Omental fat pad (tissue), 4 donors: Measurements from ENCODE around the gene ZNF286A. TPM values are rescaled to one million over a fixed set of nuclear protein-coding genes. Genes with fewer than 3 reads are reported as not detected.

Source experiments
- ATAC-seq: fragments of 150-250 bp; one replicate; pipeline ENCODE4 v1.9.1; 2016; ENCODE audit warnings: mild to moderate bottlenecking, moderate library complexity; ENCODE audit not compliant: low FRiP score
- DNase-seq: peaks from one replicate; pipeline ENCODE4 v3.0.0-alpha.2; 2019; ENCODE audit warnings: low spot score
- CTCF ChIP-seq, 3 donors: fragments of 450-650 bp; IDR thresholded peaks; one replicate each; pipeline ENCODE4 v1.5.1; 2016 to 2017; ENCODE audit warnings: antibody characterized with exemption in 3 of 3, mild to moderate bottlenecking in 3 of 3, moderate library complexity in 2 of 3
- total RNA-seq, 4 donors: library from RNA; depleted of rRNA; stranded (reverse); fragments of >200 nt; gene quantifications; one replicate each; pipeline ENCODE4 v1.1.0, GENCODE V29; 2016

The ZNF286A gene
- total RNA-seq, 4 donors from 2014 or later: 11.9 to 28.9 (median 19.1) TPM

DNA sequence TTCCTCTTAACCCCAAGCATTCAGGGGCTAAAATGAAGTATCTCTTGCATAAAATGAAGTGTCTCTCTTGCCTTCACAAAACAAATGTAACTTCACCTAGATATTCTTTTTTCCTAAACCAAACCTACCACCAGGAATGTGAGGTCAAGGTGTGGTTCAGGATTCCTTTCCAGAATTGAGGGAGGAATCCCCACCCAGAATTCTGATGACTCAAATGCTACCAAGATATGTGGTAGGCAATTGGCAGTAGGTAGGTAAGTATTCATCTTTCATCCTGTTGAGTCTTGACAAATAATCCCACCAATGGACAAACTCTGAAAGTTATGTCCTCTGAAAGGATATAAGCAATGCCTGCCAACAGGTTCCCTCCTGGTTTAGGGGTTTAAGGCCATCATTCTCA lies 41.7 kb upstream of the ZNF286A start:
- TF ChIP-seq CTCF (IDR thresholded peaks at IDR 0.05): no peak
- no peak for ATAC-seq
- DNase-seq: no peak

- ATAC-seq: no peak
- no peak for DNase-seq
- TF ChIP-seq CTCF (IDR thresholded peaks at IDR 0.05): no peak
These were observed 41.3 kb upstream of the ZNF286A start for GRCh38 chr17:15658296-15658695.

DNA sequence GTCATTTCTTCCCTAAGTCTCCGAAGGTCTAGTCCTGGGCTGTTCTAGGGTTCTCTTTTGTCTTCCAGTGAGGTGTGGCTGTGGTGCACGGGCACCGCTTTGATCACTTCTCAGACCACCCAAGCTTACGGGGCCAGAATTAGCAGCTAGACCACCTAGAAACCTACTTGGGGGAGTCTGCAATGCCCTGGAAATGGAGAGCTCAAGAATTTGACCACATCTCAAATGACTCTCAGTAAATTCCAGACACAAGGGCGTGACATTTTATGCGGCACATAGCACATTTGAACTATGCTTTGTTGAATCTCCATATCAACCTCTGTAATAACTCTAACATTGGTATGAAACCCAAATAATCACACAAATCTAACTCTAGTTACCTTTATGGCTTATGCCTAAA lies 40.3 kb upstream of the ZNF286A start:
- no peak for DNase-seq
- no peak for TF ChIP-seq CTCF (IDR thresholded peaks at IDR 0.05)
- ATAC-seq: no peak

- no peak for TF ChIP-seq CTCF (IDR thresholded peaks at IDR 0.05)
- no peak for ATAC-seq
- DNase-seq: no peak
These were observed 39.9 kb upstream of the ZNF286A start for GRCh38 chr17:15659663-15660062.

GRCh38 chr17:15660077-15660476 lies 39.5 kb upstream of the ZNF286A start:
- no peak for TF ChIP-seq CTCF (IDR thresholded peaks at IDR 0.05)
- ATAC-seq (no peak), DNase-seq (no peak)

GRCh38 chr17:15662681-15663080 lies 36.9 kb upstream of the ZNF286A start:
- DNase-seq: no peak
- ATAC-seq: no peak
- TF ChIP-seq CTCF (IDR thresholded peaks at IDR 0.05): no peak

DNA sequence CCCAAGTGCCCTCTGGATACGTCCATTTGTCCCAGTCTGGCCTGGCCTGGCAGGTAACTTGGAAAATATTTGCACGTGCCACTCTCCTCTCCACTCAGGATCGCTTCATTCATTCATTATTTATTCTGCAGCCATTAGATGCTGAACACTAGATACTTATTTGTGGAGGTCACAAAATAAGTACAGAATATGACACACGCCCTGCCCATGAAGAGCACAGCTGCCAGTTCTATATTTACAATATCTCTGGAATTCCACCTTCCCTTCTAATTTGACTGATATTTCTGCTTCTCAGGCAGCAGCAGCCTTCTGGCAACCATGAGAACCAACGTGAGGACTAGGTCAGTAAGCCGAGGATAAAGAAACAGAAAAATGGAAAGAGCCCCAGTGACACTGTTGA lies 36.4 kb upstream of the ZNF286A start:
- TF ChIP-seq CTCF (IDR thresholded peaks at IDR 0.05): no peak
- DNase-seq: no peak
- no peak for ATAC-seq
